CD14-positive monocyte (primary cell): ENCODE results near the gene COL27A1. TPM values are rescaled to one million over a fixed set of nuclear protein-coding genes. Genes with fewer than 3 reads are reported as not detected.

Experiments used
- DNase-seq, 3 donors: peaks; one replicate each; pipeline ENCODE4 v3.0.0-alpha.2; 2011 to 2022
- H2AFZ ChIP-seq: 2 replicates; pipeline ENCODE4 v1.6.0; 2012; ENCODE audit warnings: mild to moderate bottlenecking, low read depth, low read length, inconsistent platforms; ENCODE audit not compliant: insufficient read depth, poor library complexity, severe bottlenecking
- H3K27ac ChIP-seq, 2 donors: 1 replicate in 1 of 2; 2 replicates in 1 of 2; pipeline ENCODE4 v1.5.1; 2012 to 2013; ENCODE audit warnings: low read length in 2 of 2, control low read depth in 1 of 2, inconsistent platforms in 1 of 2, low read depth in 1 of 2, mild to moderate bottlenecking in 1 of 2
- H3K27me3 ChIP-seq, 2 donors: one replicate each; pipeline versions ENCODE4 v1.6.0 to v1.6.1; 2011 to 2013; ENCODE audit warnings: low read length in 2 of 2; ENCODE audit not compliant: control insufficient read depth in 2 of 2, insufficient read depth in 2 of 2
- H3K36me3 ChIP-seq, 2 donors: replicated peaks in 1 of 2; 1 replicate in 1 of 2; 2 replicates in 1 of 2; pipeline versions ENCODE4 v1.5.1 to v1.6.1; 2012 to 2013; ENCODE audit warnings: low read length in 2 of 2, control low read depth in 1 of 2, inconsistent platforms in 1 of 2, mild to moderate bottlenecking in 1 of 2; ENCODE audit not compliant: insufficient read depth in 2 of 2, control insufficient read depth in 1 of 2
- H3K4me1 ChIP-seq, 2 donors: 1 replicate in 1 of 2; 2 replicates in 1 of 2; pipeline versions ENCODE4 v1.5.1 to v1.6.1; 2012 to 2013; ENCODE audit warnings: low read length in 2 of 2, control low read depth in 1 of 2, inconsistent platforms in 1 of 2, mild to moderate bottlenecking in 1 of 2, moderate library complexity in 1 of 2; ENCODE audit not compliant: insufficient read depth in 2 of 2, control insufficient read depth in 1 of 2
- H3K4me2 ChIP-seq: replicated peaks from 2 replicates; pipeline ENCODE3; 2012; ENCODE audit warnings: low read length, moderate library complexity, mild to moderate bottlenecking; ENCODE audit not compliant: poor library complexity, severe bottlenecking; ENCODE audit errors: extremely low read depth
- H3K4me3 ChIP-seq, 3 experiments: fragments of 200-600 bp in 1 of 3; sonication (generic) in 1 of 3; replicated peaks in 1 of 3; 1 replicate in 2 of 3; 2 replicates in 1 of 3; pipeline ENCODE4 v1.5.1; 2011 to 2013; ENCODE audit warnings: low read length in 3 of 3, mild to moderate bottlenecking in 3 of 3, control low read depth in 2 of 3, low read depth in 2 of 3, inconsistent platforms in 1 of 3, moderate library complexity in 1 of 3
- H3K79me2 ChIP-seq: 2 replicates; pipeline ENCODE4 v1.6.0; 2012; ENCODE audit warnings: mild to moderate bottlenecking, control low read depth, inconsistent platforms, low read length, moderate library complexity; ENCODE audit not compliant: insufficient read depth
- H3K9ac ChIP-seq: 2 replicates; pipeline ENCODE4 v1.6.0; 2017; ENCODE audit warnings: low read length, mild to moderate bottlenecking; ENCODE audit not compliant: insufficient read depth, poor library complexity, severe bottlenecking
- H3K9me3 ChIP-seq, 2 donors: replicated peaks in 1 of 2; 1 replicate in 1 of 2; 2 replicates in 1 of 2; pipeline versions ENCODE4 v1.5.1 to v1.6.1; 2012 to 2013; ENCODE audit warnings: low read length in 2 of 2, control low read depth in 1 of 2; ENCODE audit not compliant: control insufficient read depth in 1 of 2, insufficient read depth in 1 of 2
- H4K20me1 ChIP-seq: 2 replicates; pipeline ENCODE4 v1.6.0; 2012; ENCODE audit warnings: mild to moderate bottlenecking, low read length, control low read depth, moderate library complexity; ENCODE audit not compliant: insufficient read depth
- H3K27ac Mint-ChIP-seq, 7 donors: one replicate each; pipeline ENCODE4 v1.8.0; 2020; ENCODE audit warnings: mild to moderate bottlenecking in 7 of 7, mixed read lengths in 7 of 7, moderate library complexity in 6 of 7, inconsistent platforms in 2 of 7
- H3K27me3 Mint-ChIP-seq, 3 donors: one replicate each; pipeline ENCODE4 v1.8.0; 2021 to 2022; ENCODE audit warnings: low read depth in 3 of 3, mild to moderate bottlenecking in 3 of 3, mixed read lengths in 3 of 3, moderate library complexity in 3 of 3, inconsistent platforms in 1 of 3
- H3K36me3 Mint-ChIP-seq, 2 donors: one replicate each; pipeline ENCODE4 v1.8.0; 2020; ENCODE audit warnings: mixed read lengths in 2 of 2, inconsistent platforms in 1 of 2, mild to moderate bottlenecking in 1 of 2
- H3K4me1 Mint-ChIP-seq: one replicate; pipeline ENCODE4 v1.8.0; 2020; ENCODE audit warnings: mild to moderate bottlenecking, mixed read lengths
- H3K4me3 Mint-ChIP-seq, 2 donors: one replicate each; pipeline ENCODE4 v1.8.0; 2020; ENCODE audit warnings: mild to moderate bottlenecking in 2 of 2, mixed read lengths in 2 of 2, moderate library complexity in 1 of 2
- H3K9me3 Mint-ChIP-seq, 7 donors: one replicate each; pipeline ENCODE4 v1.8.0; 2020 to 2022; ENCODE audit warnings: mixed read lengths in 7 of 7, mild to moderate bottlenecking in 6 of 7, moderate library complexity in 6 of 7, inconsistent platforms in 2 of 7
- WGBS: methylation state at CpG from one replicate; pipeline ENCODE4 v1.1.5; 2013; ENCODE audit warnings: missing lambda C conversion rate; ENCODE audit not compliant: insufficient coverage; 5-methylcytosine and 5-hydroxymethylcytosine counted together
- intact Hi-C, 2 donors: fragments of 100-400 bp; cut with micrococcal nuclease; formaldehyde crosslinking; loops; one replicate each; pipeline versions ENCODE4 v1.15.0 to v1.15.1; 2023
- polyA plus RNA-seq, 3 donors: library from polyadenylated mRNA; depleted of rRNA in 1 of 3; unstranded in 2 of 3; stranded (reverse) in 1 of 3; fragments of 300-500 nt in 2 of 3; fragments of >200 nt in 1 of 3; fragmentation: Illumina TruSeq in 2 of 3; gene quantifications; 1 replicate in 2 of 3; 2 replicates in 1 of 3; pipeline ENCODE4 v1.2.3, GENCODE V29; 2012 to 2021
- TF ChIP-seq, protein P1 (sequence below): fragments of 200-600 bp; IDR thresholded peaks from one replicate; pipeline ENCODE4 v1.8.0; 2022; ENCODE audit warnings: antibody characterized with exemption, mild to moderate bottlenecking

Gene COL27A1
- polyA plus RNA-seq, 3 donors, result 0.03 TPM; not detected in 2

DNA sequence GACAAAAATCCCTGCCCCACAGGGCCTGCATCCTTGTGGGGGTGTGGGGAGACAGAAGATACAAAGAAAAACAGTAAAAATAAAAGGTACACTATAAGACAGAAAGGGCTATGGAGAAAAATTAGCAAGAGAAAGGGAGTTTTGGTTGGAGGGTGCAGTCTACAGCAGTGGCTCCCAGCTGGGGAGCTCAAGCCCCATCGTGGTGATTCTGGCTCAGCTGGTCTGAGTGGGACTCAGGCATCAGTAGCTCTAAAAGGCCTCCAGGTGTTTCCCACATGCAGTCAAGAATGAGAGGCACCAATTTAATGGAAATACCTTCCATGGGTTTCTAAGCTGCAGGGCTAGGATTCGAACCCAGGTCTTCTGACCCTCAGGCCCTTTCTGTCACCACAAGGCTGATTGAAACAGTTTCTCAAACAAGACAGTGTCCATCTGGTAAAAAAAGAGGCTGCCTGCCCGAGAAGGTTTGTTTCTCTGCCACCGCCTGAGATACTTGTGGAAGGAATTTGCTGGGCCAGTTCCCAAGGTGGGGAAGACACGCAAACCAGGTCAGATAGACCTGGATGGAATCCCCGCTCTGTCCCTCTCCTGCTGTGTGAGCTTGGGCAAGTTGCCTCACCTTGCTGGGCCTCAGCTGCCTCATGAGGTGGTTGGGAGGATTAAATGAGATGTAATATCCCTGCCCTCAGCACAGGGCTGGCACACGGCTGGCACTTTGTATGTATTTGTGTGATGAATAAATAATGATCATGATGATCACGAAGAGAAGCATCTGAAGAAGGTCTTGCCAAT, 43.1 kb downstream of the COL27A1 start:
- Histone ChIP-seq H3K79me2 (no peaks in the 10 kb centered on the region), H3K36me3 (no peaks in the 10 kb centered on the region), H3K4me1 (peaks cover 12 to 14% of the 10 kb centered on the region in 2 donors), H3K27ac (no peak overlapping the region), H4K20me1 (no peaks in the 10 kb centered on the region), H3K4me2 (no peak overlapping the region), H3K9me3 (no peaks in the 10 kb centered on the region), H3K9ac (no peak overlapping the region), H2AFZ (no peak overlapping the region), H3K27me3 (no peaks in the 10 kb centered on the region), H3K4me3 (no peak overlapping the region)
- DNase-seq, result no peak
- TF ChIP-seq, protein P1, sequence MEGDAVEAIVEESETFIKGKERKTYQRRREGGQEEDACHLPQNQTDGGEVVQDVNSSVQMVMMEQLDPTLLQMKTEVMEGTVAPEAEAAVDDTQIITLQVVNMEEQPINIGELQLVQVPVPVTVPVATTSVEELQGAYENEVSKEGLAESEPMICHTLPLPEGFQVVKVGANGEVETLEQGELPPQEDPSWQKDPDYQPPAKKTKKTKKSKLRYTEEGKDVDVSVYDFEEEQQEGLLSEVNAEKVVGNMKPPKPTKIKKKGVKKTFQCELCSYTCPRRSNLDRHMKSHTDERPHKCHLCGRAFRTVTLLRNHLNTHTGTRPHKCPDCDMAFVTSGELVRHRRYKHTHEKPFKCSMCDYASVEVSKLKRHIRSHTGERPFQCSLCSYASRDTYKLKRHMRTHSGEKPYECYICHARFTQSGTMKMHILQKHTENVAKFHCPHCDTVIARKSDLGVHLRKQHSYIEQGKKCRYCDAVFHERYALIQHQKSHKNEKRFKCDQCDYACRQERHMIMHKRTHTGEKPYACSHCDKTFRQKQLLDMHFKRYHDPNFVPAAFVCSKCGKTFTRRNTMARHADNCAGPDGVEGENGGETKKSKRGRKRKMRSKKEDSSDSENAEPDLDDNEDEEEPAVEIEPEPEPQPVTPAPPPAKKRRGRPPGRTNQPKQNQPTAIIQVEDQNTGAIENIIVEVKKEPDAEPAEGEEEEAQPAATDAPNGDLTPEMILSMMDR, result no peak
- H3K4me3 Mint-ChIP-seq, result no peak overlapping the region
- 97% methylated on average over 6 of the region's 8 CpGs for whole genome bisulfite sequencing
- no peaks in the 10 kb centered on the region for H3K36me3 Mint-ChIP-seq
- peaks cover 16% of the 10 kb centered on the region for H3K4me1 Mint-ChIP-seq
- peaks cover 2 to 12% (median 4%) of the 10 kb centered on the region in 3 donors for H3K27me3 Mint-ChIP-seq
- intact Hi-C loops, result no loop called here
- no peak overlapping the region for H3K27ac Mint-ChIP-seq
- H3K9me3 Mint-ChIP-seq, result peaks cover 0 to 1% (median 0%) of the 10 kb centered on the region in 7 donors

DNA sequence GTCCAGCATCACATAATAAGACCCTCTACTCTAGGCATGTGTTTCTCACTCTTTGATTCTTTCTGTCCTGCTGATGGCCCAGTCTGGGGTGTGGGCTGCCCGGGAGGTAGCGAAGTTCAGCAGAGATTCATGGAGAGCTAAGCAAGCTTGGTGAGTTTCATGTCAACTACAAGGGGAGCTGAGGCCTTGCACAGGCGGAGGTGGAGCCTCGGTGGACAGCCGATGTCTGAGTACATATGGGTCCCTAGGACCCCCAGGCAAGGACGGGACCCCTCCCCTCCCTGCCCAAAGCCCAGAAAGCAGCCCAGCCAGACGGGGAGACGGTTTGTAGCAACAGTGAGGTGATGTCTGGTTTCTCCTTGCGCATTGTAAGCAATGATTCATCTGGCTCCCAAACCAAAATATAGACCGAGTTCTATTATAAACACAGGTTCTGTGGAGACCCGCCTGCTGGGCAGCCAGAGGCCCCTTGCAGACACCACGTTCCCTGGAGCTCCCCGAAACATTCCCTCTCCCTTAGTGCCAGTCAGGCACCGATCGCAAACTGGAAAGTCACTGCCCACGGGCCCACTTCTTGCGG, 45.5 kb downstream of the COL27A1 start:
- peaks cover 0 to 1% (median 0%) of the 10 kb centered on the region in 7 donors for H3K9me3 Mint-ChIP-seq
- H3K4me3 Mint-ChIP-seq, result no peak overlapping the region
- TF ChIP-seq, protein P1, result no peak
- no peak overlapping the region for H3K9ac ChIP-seq
- no peaks in the 10 kb centered on the region for H4K20me1 ChIP-seq
- H3K9me3 ChIP-seq, result no peaks in the 10 kb centered on the region
- H2AFZ ChIP-seq, result no peak overlapping the region
- H3K27me3 Mint-ChIP-seq, result peaks cover 0 to 7% (median 2%) of the 10 kb centered on the region in 3 donors
- H3K4me1 Mint-ChIP-seq, result peaks cover 20% of the 10 kb centered on the region
- no peak overlapping the region for H3K27ac ChIP-seq
- 97% methylated on average over 12 of the region's 17 CpGs for WGBS
- no peak overlapping the region for H3K27ac Mint-ChIP-seq
- intact Hi-C loops, result no loop called here
- H3K4me3 ChIP-seq, result no peak overlapping the region
- H3K36me3 Mint-ChIP-seq, result no peaks in the 10 kb centered on the region
- H3K79me2 ChIP-seq, result no peaks in the 10 kb centered on the region
- peaks cover 12 to 18% of the 10 kb centered on the region in 2 donors for H3K4me1 ChIP-seq
- no peak for DNase-seq
- no peak overlapping the region for H3K4me2 ChIP-seq
- no peaks in the 10 kb centered on the region for H3K36me3 ChIP-seq
- H3K27me3 ChIP-seq, result no peaks in the 10 kb centered on the region
